K562 (cell line): ENCODE measurements around the gene POLR3H. TPM values are rescaled to one million over a fixed set of nuclear protein-coding genes. Genes with fewer than 3 reads are reported as not detected.

Experiments
- CHCHD3 ChIP-seq: fragments of 250-450 bp; sonication (Bioruptor Pico); IDR thresholded peaks from 2 replicates; pipeline ENCODE4 v2.1.2; 2022; ENCODE audit warnings: mild to moderate bottlenecking
- CREB3 ChIP-seq: fragments of 450-650 bp; conservative IDR thresholded peaks from 2 replicates; pipeline ENCODE4 v1.6.1; 2016; ENCODE audit warnings: missing genetic modification characterization, low read depth, mild to moderate bottlenecking, missing compliant biosample characterization, moderate library complexity
- DPF2 ChIP-seq: fragments of 450-650 bp; IDR thresholded peaks from 2 replicates; pipeline ENCODE4 v1.6.1; 2016
- FOS ChIP-seq: IDR thresholded peaks from 3 replicates; pipeline ENCODE4 v1.6.1; 2011; ENCODE audit not compliant: insufficient read length; ENCODE audit errors: extremely low read depth
- HMGN3 ChIP-seq: IDR thresholded peaks from 2 replicates; pipeline ENCODE4 v1.6.1; 2011; ENCODE audit warnings: borderline replicate concordance, low read depth, mild to moderate bottlenecking, mixed read lengths, low read length; ENCODE audit not compliant: insufficient read length; ENCODE audit errors: extremely low read depth
- LEF1 ChIP-seq: fragments of 450-650 bp; IDR thresholded peaks from 2 replicates; pipeline ENCODE4 v1.6.1; 2016; ENCODE audit warnings: mild to moderate bottlenecking
- MTF1 ChIP-seq: fragments of 250-450 bp; sonication (Bioruptor Pico); IDR thresholded peaks from 2 replicates; pipeline ENCODE4 v1.9.0; 2021; ENCODE audit warnings: moderate library complexity, mild to moderate bottlenecking, inconsistent platforms, borderline replicate concordance
- NCOA4 ChIP-seq: fragments of 450-650 bp; IDR thresholded peaks from 2 replicates; pipeline ENCODE4 v1.6.1; 2018; ENCODE audit warnings: mild to moderate bottlenecking; ENCODE audit not compliant: partially characterized antibody
- POLR3A ChIP-seq: IDR thresholded peaks from 2 replicates; pipeline ENCODE4 v1.6.1; 2011; ENCODE audit warnings: borderline replicate concordance, mild to moderate bottlenecking, moderate library complexity; ENCODE audit not compliant: insufficient read length, insufficient read depth; ENCODE audit errors: extremely low read depth
- SMARCE1 ChIP-seq: fragments of 450-650 bp; IDR thresholded peaks from 2 replicates; pipeline ENCODE4 v1.7.1; 2016; ENCODE audit warnings: mild to moderate bottlenecking
- TCF3 ChIP-seq: sonication (generic); formaldehyde crosslinking; IDR thresholded peaks from 2 replicates; pipeline ENCODE4 v1.4.0; 2020; ENCODE audit warnings: mild to moderate bottlenecking, missing genetic modification reagents
- TOE1 ChIP-seq, 2 experiments: fragments of 450-650 bp in 1 of 2; sonication (generic) in 1 of 2; formaldehyde crosslinking in 1 of 2; IDR thresholded peaks; 2 replicates each; pipeline versions ENCODE4 v1.7.1 to v1.8.0; 2016 to 2022; ENCODE audit warnings: borderline replicate concordance in 2 of 2, mild to moderate bottlenecking in 2 of 2, antibody characterized with exemption in 1 of 2, inconsistent platforms in 1 of 2, low read depth in 1 of 2, missing genetic modification reagents in 1 of 2, moderate library complexity in 1 of 2
- ZBTB40 ChIP-seq, 2 experiments: fragments of 450-650 bp in 1 of 2; sonication (generic) in 1 of 2; formaldehyde crosslinking in 1 of 2; IDR thresholded peaks; 2 replicates each; pipeline versions ENCODE4 v1.7.1 to v1.9.0; 2016 to 2022; ENCODE audit warnings: inconsistent platforms in 1 of 2, mild to moderate bottlenecking in 1 of 2, missing genetic modification reagents in 1 of 2
- polyA plus RNA-seq, 8 experiments: library from polyadenylated mRNA; depleted of rRNA in 4 of 8; stranded (reverse) in 5 of 8; unstranded in 3 of 8; fragments of >200 nt; fragmentation: Nextera tagmentation in 2 of 8; fragmentation: Illumina TruSeq in 1 of 8; extraction: Ambion mirVana in 2 of 8; extraction: Trizol in 1 of 8; gene quantifications; 2 replicates each; pipeline versions ENCODE4 v1.2.1 to v1.2.3, GENCODE V29; 2011 to 2014; ENCODE audit warnings: inconsistent platforms in 1 of 8, missing spikeins in 1 of 8
- total RNA-seq, 7 experiments: library from RNA; depleted of rRNA in 6 of 7; stranded (reverse); fragments of >200 nt in 6 of 7; fragmentation: Illumina TruSeq in 2 of 7; extraction: Trizol in 2 of 7; gene quantifications; 2 replicates each; pipeline versions ENCODE4 v1.2.1 to v1.2.3, GENCODE V29; 2011 to 2021; ENCODE audit warnings: low replicate concordance in 1 of 7
- TF ChIP-seq, protein P1 (sequence below): sonication (generic); formaldehyde crosslinking; IDR thresholded peaks from 2 replicates; pipeline ENCODE4 v1.8.0; 2023; ENCODE audit warnings: mild to moderate bottlenecking, missing genetic modification reagents

POLR3H gene
- total and polyA plus RNA-seq, 9 of the 15 experiments (the other 6 are each of a cell fraction or from before 2014, with no cell fraction given), result 5.3 to 48.4 (median 22.2) TPM

- TF ChIP-seq TCF3 (peak; percentile 52), CHCHD3 (no peak), POLR3A (no peak), TOE1 (IDR thresholded peaks at IDR 0.05; ENCODE audit: borderline replicate concordance) (0 out of 2 replicates have a peak, but pooled peaks have one; percentile 40), TOE1 (CRISPR knock-in tag; IDR thresholded peaks at IDR 0.05; ENCODE audit: borderline replicate concordance, low read depth) (no peak), LEF1 (peak; percentile 46; the same call in 1 of the 2 replicates), CREB3 (tag) (peak; percentile 38; the same call in 1 of the 2 replicates), MTF1 (CRISPR knock-in tag) (no peak), ZBTB40 (IDR thresholded peaks at IDR 0.05) (no peak), ZBTB40 (CRISPR knock-in tag; IDR thresholded peaks at IDR 0.05) (no peak), FOS (peak; percentile 37), NCOA4 (no peak), SMARCE1 (peak; percentile 93), HMGN3 (no peak), DPF2 (peak; percentile 95)
- TF ChIP-seq, protein P1, sequence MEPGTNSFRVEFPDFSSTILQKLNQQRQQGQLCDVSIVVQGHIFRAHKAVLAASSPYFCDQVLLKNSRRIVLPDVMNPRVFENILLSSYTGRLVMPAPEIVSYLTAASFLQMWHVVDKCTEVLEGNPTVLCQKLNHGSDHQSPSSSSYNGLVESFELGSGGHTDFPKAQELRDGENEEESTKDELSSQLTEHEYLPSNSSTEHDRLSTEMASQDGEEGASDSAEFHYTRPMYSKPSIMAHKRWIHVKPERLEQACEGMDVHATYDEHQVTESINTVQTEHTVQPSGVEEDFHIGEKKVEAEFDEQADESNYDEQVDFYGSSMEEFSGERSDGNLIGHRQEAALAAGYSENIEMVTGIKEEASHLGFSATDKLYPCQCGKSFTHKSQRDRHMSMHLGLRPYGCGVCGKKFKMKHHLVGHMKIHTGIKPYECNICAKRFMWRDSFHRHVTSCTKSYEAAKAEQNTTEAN (CRISPR knock-in tag), result no peak
Observed at GRCh38 chr22:41565403-41566054, 21.3 kb upstream of the POLR3H start (continued).
